ENCODE data around the gene POLR3GL.
"Not testable (repeated sequence)": the region's sequence is repeated elsewhere in the genome, so short reads cannot be mapped to it uniquely, and the experiment has no call there.

POLR3GL gene

GRCh38 chr1:146021050-146021445 is 56.6 kb downstream of the POLR3GL start:
- DNase-seq (ENCODE audit: low spot score) (no peak), ATAC-seq (ENCODE audit: low read depth) (no peak)
- Histone ChIP-seq H3K27me3 (ENCODE audit: insufficient read depth, poor library complexity, severe bottlenecking) (peaks cover 12% of the 10 kb centered on the region), H3K27ac (ENCODE audit: poor library complexity, severe bottlenecking) (no peak overlapping the region), H3K4me3 (ENCODE audit: severe bottlenecking) (no peak overlapping the region), H3K9me3 (ENCODE audit: severe bottlenecking) (no peaks in the 10 kb centered on the region), H3K36me3 (ENCODE audit: low read depth) (no peaks in the 10 kb centered on the region), H3K4me1 (ENCODE audit: insufficient read depth, poor library complexity, severe bottlenecking) (no peaks in the 10 kb centered on the region)
- TF ChIP-seq, protein P1, sequence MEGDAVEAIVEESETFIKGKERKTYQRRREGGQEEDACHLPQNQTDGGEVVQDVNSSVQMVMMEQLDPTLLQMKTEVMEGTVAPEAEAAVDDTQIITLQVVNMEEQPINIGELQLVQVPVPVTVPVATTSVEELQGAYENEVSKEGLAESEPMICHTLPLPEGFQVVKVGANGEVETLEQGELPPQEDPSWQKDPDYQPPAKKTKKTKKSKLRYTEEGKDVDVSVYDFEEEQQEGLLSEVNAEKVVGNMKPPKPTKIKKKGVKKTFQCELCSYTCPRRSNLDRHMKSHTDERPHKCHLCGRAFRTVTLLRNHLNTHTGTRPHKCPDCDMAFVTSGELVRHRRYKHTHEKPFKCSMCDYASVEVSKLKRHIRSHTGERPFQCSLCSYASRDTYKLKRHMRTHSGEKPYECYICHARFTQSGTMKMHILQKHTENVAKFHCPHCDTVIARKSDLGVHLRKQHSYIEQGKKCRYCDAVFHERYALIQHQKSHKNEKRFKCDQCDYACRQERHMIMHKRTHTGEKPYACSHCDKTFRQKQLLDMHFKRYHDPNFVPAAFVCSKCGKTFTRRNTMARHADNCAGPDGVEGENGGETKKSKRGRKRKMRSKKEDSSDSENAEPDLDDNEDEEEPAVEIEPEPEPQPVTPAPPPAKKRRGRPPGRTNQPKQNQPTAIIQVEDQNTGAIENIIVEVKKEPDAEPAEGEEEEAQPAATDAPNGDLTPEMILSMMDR (IDR thresholded peaks at IDR 0.05; ENCODE audit: poor library complexity, severe bottlenecking) = no peak

DNA sequence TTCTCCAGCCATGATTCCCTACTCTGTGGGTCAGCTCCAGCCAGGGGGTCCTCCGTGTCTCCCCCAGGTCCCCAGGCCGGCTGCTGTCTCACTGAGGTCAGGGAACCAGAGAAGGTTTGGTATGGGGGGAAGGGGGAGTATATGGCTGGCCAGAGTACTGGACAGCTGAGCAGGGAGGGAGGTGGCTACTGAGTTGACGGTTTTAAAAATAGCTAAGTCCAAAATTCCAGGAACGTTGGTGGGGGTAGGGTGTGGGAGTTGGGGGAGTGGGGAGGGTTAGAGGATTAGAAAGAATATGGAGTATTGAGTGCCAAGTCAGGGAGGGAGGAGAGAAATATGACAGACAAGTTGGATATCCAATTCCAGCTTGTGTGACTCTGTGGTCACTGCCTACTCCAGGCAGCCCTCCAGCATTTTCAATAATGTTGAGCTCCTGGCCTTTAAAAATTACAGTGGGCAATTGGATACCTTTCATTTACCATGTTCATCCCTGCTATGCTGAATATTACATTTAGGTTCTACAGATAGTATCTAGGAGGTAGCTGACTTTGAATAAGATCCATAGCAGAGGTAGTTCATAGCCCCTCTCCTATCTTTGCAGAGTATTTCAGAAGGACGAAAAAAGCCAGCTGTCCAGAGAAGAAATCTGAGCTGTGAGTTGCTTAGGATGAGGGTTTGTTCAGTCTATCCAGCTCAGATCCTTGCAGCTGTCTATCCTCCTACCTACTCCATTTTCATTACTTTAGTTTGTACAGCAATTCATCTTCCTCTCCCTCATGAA is 57.3 kb downstream of the POLR3GL start, which contains the start of gene HJV:
HJV (minus strand) TSS at position 114 of the 781 bp plus-strand sequence. CDS start 1,504 bp downstream, outside the sequence.
- H3K27me3 ChIP-seq (ENCODE audit: insufficient read depth, poor library complexity, severe bottlenecking) = peaks cover 12% of the 10 kb centered on the region
- H3K27ac ChIP-seq (ENCODE audit: poor library complexity, severe bottlenecking) = no peak within 1 kb of the TSS
- no peak within 1 kb of the TSS for H3K4me3 ChIP-seq (ENCODE audit: severe bottlenecking)
- no peaks in the 10 kb centered on the region for H3K36me3 ChIP-seq (ENCODE audit: low read depth)
- no peaks in the 10 kb centered on the region for H3K4me1 ChIP-seq (ENCODE audit: insufficient read depth, poor library complexity, severe bottlenecking)
- DNase-seq (ENCODE audit: low spot score) (no peak), ATAC-seq (ENCODE audit: low read depth) (no peak)
- TF ChIP-seq, protein P1 (IDR thresholded peaks at IDR 0.05; ENCODE audit: poor library complexity, severe bottlenecking) = no peak
- H3K9me3 ChIP-seq (ENCODE audit: severe bottlenecking) = no peaks in the 10 kb centered on the region

DNA sequence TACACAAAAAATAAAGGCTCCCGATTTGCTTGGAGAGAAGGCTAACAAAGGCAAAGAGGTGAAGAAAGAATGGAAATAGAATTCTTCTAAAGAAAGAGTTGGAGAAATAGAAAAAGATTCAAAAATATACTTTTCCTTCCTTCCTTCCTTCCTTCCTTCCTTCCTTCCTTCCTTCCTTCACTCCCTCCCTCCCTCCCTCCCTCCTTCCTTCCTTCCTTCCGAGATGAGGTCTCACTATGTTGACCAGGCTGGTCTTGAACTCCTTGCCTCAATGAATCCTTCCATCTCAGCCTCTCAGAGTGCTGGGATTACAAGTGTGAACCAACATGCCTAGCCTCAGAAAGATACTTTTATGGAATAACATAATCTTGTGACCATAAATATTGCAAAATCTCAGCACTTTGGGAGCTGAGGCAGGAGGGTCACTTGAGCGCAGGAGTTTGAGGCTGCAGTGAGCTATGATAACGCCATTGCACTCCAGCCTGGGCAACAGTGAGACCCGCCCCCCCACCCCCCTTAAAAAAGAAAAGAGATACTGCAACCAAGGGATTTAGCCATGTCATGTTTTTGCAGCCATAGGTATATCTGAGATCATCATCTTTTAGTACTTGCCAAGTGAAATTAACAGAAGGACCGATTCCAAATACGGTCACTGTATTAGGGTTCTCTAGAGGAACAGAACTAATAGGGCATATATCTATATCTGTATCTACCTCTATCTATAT is 58.1 kb downstream of the POLR3GL start:
- DNase-seq (ENCODE audit: low spot score) (no peak), ATAC-seq (ENCODE audit: low read depth) (no peak)
- no peaks in the 10 kb centered on the region for H3K9me3 ChIP-seq (ENCODE audit: severe bottlenecking)
- H3K4me3 ChIP-seq (ENCODE audit: severe bottlenecking) = no peak overlapping the region
- no peak overlapping the region for H3K27ac ChIP-seq (ENCODE audit: poor library complexity, severe bottlenecking)
- no peaks in the 10 kb centered on the region for H3K36me3 ChIP-seq (ENCODE audit: low read depth)
- TF ChIP-seq, protein P1 (IDR thresholded peaks at IDR 0.05; ENCODE audit: poor library complexity, severe bottlenecking) = no peak
- H3K27me3 ChIP-seq (ENCODE audit: insufficient read depth, poor library complexity, severe bottlenecking) = peaks cover 12% of the 10 kb centered on the region
- no peaks in the 10 kb centered on the region for H3K4me1 ChIP-seq (ENCODE audit: insufficient read depth, poor library complexity, severe bottlenecking)

DNA sequence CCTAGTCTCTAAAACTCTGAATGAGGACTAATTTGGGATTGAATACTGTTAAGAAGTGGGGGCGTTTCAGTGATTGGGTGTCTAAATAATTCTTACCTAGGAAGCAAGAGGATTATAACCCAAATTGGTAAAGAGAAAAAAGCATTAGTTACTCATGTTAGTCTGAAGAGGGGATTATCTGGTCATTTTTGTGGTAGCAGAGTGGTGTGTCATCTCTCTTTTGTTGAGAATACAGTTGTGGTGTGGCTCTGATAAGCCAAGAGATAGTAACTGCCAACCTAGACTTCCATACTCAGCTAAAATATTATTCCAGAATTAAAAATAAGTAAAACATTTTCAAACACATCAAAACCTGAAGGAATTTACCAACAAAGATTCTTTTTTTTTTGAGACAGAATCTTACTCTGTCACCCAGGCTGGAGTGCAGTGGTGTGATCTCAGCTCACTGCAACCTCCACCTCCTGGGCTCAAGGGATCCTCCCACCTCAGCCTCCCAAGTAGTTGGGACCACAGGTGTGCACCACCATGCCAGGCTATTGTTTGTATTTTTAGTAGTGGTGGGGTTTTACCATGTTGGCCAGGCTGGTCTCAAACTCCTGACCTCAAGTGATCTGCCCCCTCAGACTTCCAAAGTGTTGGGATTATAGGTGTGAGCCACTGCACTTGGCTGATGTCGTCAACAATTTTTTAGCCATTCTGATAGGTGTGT is 61.5 kb downstream of the POLR3GL start:
- not testable (repeated sequence) for H3K27ac ChIP-seq (ENCODE audit: poor library complexity, severe bottlenecking); ATAC-seq (ENCODE audit: low read depth)

DNA sequence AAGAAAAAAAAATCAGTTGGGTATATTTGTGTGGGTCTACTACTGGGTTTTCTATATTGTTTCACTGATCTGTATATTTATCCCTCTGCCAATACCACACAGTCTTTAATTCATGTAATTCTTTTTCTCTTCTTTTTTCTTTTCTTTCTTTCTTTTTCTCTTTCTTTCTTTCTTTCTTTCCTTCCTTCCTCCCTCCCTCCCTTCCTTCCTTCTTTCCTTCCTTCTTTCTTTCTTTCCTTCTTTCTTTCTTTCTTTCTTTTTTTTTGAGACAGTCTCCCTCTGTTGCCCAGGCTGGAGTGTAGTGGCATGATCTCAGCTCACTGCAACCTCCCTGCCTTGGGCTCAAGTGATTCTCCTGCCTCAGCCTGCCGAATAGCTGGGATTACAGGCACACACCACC is 62.2 kb downstream of the POLR3GL start:
- not testable (repeated sequence) for H3K36me3 ChIP-seq (ENCODE audit: low read depth); H3K4me1 ChIP-seq (ENCODE audit: insufficient read depth, poor library complexity, severe bottlenecking); ATAC-seq (ENCODE audit: low read depth); H3K27me3 ChIP-seq (ENCODE audit: insufficient read depth, poor library complexity, severe bottlenecking); H3K27ac ChIP-seq (ENCODE audit: poor library complexity, severe bottlenecking); H3K4me3 ChIP-seq (ENCODE audit: severe bottlenecking); DNase-seq (ENCODE audit: low spot score); H3K9me3 ChIP-seq (ENCODE audit: severe bottlenecking)

More for the DNA sequence above, 61.5 kb downstream of the POLR3GL start:
- not testable (repeated sequence) for H3K9me3 ChIP-seq (ENCODE audit: severe bottlenecking); H3K27me3 ChIP-seq (ENCODE audit: insufficient read depth, poor library complexity, severe bottlenecking); H3K4me3 ChIP-seq (ENCODE audit: severe bottlenecking); H3K4me1 ChIP-seq (ENCODE audit: insufficient read depth, poor library complexity, severe bottlenecking); DNase-seq (ENCODE audit: low spot score); H3K36me3 ChIP-seq (ENCODE audit: low read depth)
